SK-N-SH treated with all-trans-retinoic acid at 6 μM for 48 hours (cell line): ENCODE measurements around the gene TXNDC5.

Source experiments
- ARNTL ChIP-seq: fragments of 450-650 bp; formaldehyde crosslinking; IDR thresholded peaks from 2 replicates; pipeline ENCODE4 v1.5.0; 2020; ENCODE audit warnings: low read depth, mild to moderate bottlenecking, moderate library complexity, borderline replicate concordance
- BACH2 ChIP-seq: fragments of 250-450 bp; sonication (Bioruptor Pico); IDR thresholded peaks from 2 replicates; pipeline ENCODE4 v1.9.0; 2021; ENCODE audit warnings: mild to moderate bottlenecking, borderline replicate concordance
- ESRRG ChIP-seq: fragments of 250-450 bp; sonication (Bioruptor Pico); IDR thresholded peaks from 2 replicates; pipeline ENCODE4 v1.6.1; 2021; ENCODE audit warnings: mild to moderate bottlenecking
- ISL1 ChIP-seq: fragments of 250-450 bp; sonication (Bioruptor Pico); IDR thresholded peaks from 2 replicates; pipeline ENCODE4 v2.1.2; 2022; ENCODE audit warnings: mild to moderate bottlenecking, moderate library complexity
- OSR1 ChIP-seq: fragments of 250-450 bp; sonication (Bioruptor Pico); IDR thresholded peaks from 2 replicates; pipeline ENCODE4 v1.8.0; 2022; ENCODE audit warnings: moderate library complexity, mild to moderate bottlenecking, inconsistent platforms
- PATZ1 ChIP-seq: fragments of 250-450 bp; sonication (Bioruptor Pico); IDR thresholded peaks from 2 replicates; pipeline ENCODE4 v1.8.0; 2020; ENCODE audit warnings: mild to moderate bottlenecking, moderate library complexity, borderline replicate concordance
- POU6F1 ChIP-seq: fragments of 250-450 bp; sonication (Bioruptor Pico); IDR thresholded peaks from 2 replicates; pipeline ENCODE4 v1.8.0; 2021; ENCODE audit warnings: low read depth, mild to moderate bottlenecking, moderate library complexity, borderline replicate concordance
- RARB ChIP-seq: fragments of 250-450 bp; sonication (Bioruptor Pico); IDR thresholded peaks from 2 replicates; pipeline ENCODE4 v1.8.0; 2021; ENCODE audit warnings: mild to moderate bottlenecking, moderate library complexity
- SNAI2 ChIP-seq: fragments of 250-450 bp; sonication (Bioruptor Pico); IDR thresholded peaks from 2 replicates; pipeline ENCODE4 v1.5.0; 2020; ENCODE audit warnings: mild to moderate bottlenecking, moderate library complexity
- TCF4 ChIP-seq: fragments of 250-450 bp; sonication (Bioruptor Pico); IDR thresholded peaks from 2 replicates; pipeline ENCODE4 v1.8.0; 2021; ENCODE audit warnings: mild to moderate bottlenecking, moderate library complexity, borderline replicate concordance
- TOX ChIP-seq: fragments of 250-450 bp; sonication (Bioruptor Pico); IDR thresholded peaks from 2 replicates; pipeline ENCODE4 v1.8.0; 2021; ENCODE audit warnings: mild to moderate bottlenecking, moderate library complexity, borderline replicate concordance
- ZFP3 ChIP-seq: fragments of 250-450 bp; sonication (Bioruptor Pico); IDR thresholded peaks from 2 replicates; pipeline ENCODE4 v1.5.0; 2020; ENCODE audit warnings: mild to moderate bottlenecking, moderate library complexity
- ZFP30 ChIP-seq: fragments of 450-650 bp; formaldehyde crosslinking; IDR thresholded peaks from 2 replicates; pipeline ENCODE4 v1.5.0; 2022; ENCODE audit warnings: mild to moderate bottlenecking, moderate library complexity
- ZNF8 ChIP-seq: fragments of 450-650 bp; formaldehyde crosslinking; IDR thresholded peaks from 2 replicates; pipeline ENCODE4 v1.5.0; 2020; ENCODE audit warnings: mild to moderate bottlenecking, moderate library complexity

GRCh38 chr6:7956257-7956656 is 45.7 kb upstream of the TXNDC5 start:
- TF ChIP-seq PATZ1 (no peak), SNAI2 (no peak), BACH2 (CRISPR knock-in tag) (no peak), ZFP30 (CRISPR knock-in tag) (no peak), ZFP3 (no peak), POU6F1 (CRISPR knock-in tag) (no peak), TOX (CRISPR knock-in tag) (no peak), ARNTL (CRISPR knock-in tag) (no peak), ESRRG (CRISPR knock-in tag) (no peak), RARB (CRISPR knock-in tag) (no peak), TCF4 (CRISPR knock-in tag) (no peak), OSR1 (no peak), ZNF8 (CRISPR knock-in tag) (no peak), ISL1 (CRISPR knock-in tag) (no peak)
